Body of pancreas (tissue), 4 donors: ENCODE results near the gene ZNF638. TPM values are rescaled to one million over a fixed set of nuclear protein-coding genes. Genes with fewer than 3 reads are reported as not detected.

Source experiments
- ATAC-seq: fragments of 150-250 bp; one replicate; pipeline ENCODE4 v1.9.1; 2016
- DNase-seq, 4 donors: peaks; one replicate each; pipeline ENCODE4 v3.0.0-alpha.2; 2019
- H3K27ac ChIP-seq, 4 donors: fragments of 200-600 bp; sonication (generic); 1 replicate in 3 of 4; 2 replicates in 1 of 4; pipeline versions ENCODE4 v1.5.1 to v1.6.1; 2016 to 2019; ENCODE audit warnings: mild to moderate bottlenecking in 1 of 4, mixed read lengths in 1 of 4, moderate library complexity in 1 of 4
- H3K27me3 ChIP-seq, 2 donors: fragments of 200-600 bp; sonication (generic); one replicate each; pipeline ENCODE4 v1.6.0; 2016; ENCODE audit warnings: mild to moderate bottlenecking in 1 of 2
- H3K36me3 ChIP-seq, 2 donors: fragments of 200-600 bp; sonication (generic); replicated peaks in 1 of 2; 2 replicates each; pipeline ENCODE4 v1.5.1; 2016; ENCODE audit warnings: low read depth in 2 of 2; ENCODE audit not compliant: insufficient read depth in 1 of 2
- H3K4me1 ChIP-seq: fragments of 200-600 bp; sonication (generic); one replicate; pipeline ENCODE4 v1.6.0; 2016
- H3K4me3 ChIP-seq, 2 donors: fragments of 200-600 bp; sonication (generic); 1 replicate in 1 of 2; 2 replicates in 1 of 2; pipeline ENCODE4 v1.5.1; 2016 to 2019
- H3K9me3 ChIP-seq, 3 donors: fragments of 200-600 bp; sonication (generic); 1 replicate in 2 of 3; 2 replicates in 1 of 3; pipeline ENCODE4 v1.5.1; 2016
- CTCF ChIP-seq, 7 experiments: fragments of 450-650 bp in 4 of 7; fragments of 200-600 bp in 3 of 7; sonication (generic) in 3 of 7; IDR thresholded peaks; one replicate each; pipeline ENCODE4 v1.5.1; 2016 to 2019; ENCODE audit warnings: antibody characterized with exemption in 7 of 7
- POLR2A ChIP-seq, 3 donors: fragments of 450-650 bp; IDR thresholded peaks; one replicate each; pipeline ENCODE4 v1.6.1; 2016; ENCODE audit warnings: antibody characterized with exemption in 3 of 3, mild to moderate bottlenecking in 2 of 3
- WGBS, 2 donors: methylation state at CpG; one replicate each; pipeline ENCODE4 v1.1.5; 2017; 5-methylcytosine and 5-hydroxymethylcytosine counted together
- intact Hi-C: fragments of 100-400 bp; cut with DNase I; formaldehyde crosslinking; loops from one replicate; pipeline ENCODE4 v1.15.1; 2023
- total RNA-seq, 2 donors: library from RNA; depleted of rRNA; stranded (reverse); fragments of >200 nt; gene quantifications; one replicate each; pipeline ENCODE4 v1.1.0, GENCODE V29; 2016

The ZNF638 gene
- total RNA-seq, 2 donors from 2014 or later: 108 to 146 TPM

DNA sequence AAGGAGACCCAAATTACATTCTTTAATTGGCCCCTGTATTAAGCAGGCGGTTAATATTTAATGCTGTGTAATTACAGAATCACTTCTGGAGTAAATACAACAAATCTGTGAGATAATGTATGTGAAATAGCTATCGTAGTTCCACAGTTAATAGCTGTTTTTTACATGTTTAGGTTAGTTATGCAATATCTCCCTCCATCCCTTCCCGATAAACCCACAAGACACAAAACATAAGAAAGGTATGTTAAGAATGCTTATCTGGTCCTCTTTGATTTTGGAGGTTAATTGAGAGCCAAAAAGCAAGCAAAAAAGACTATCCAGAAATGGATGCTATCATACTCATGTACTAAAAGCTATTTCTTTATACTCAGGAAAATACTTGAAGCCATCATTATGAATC, 49.1 kb downstream of the ZNF638 start:
- no peak for TF ChIP-seq CTCF (IDR thresholded peaks at IDR 0.05)

GRCh38 chr2:71385012-71385411, 53.4 kb downstream of the ZNF638 start:
- no peak overlapping the region for H3K27ac ChIP-seq
- H3K4me1 ChIP-seq: no peaks in the 10 kb centered on the region
- no peak for TF ChIP-seq POLR2A (IDR thresholded peaks at IDR 0.05)
- WGBS, 2 donors: 40 to 62% methylated on average over 1 of the region's 1 CpG
- no peak for DNase-seq
- peaks cover 0 to 19% of the 10 kb centered on the region in 2 donors for H3K36me3 ChIP-seq
- H3K4me3 ChIP-seq: no peak overlapping the region
- H3K27me3 ChIP-seq: no peaks in the 10 kb centered on the region
- no peaks in the 10 kb centered on the region for H3K9me3 ChIP-seq
- no peak for ATAC-seq
- intact Hi-C loops: no loop called here

More for the DNA sequence above, 49.1 kb downstream of the ZNF638 start:
- Histone ChIP-seq H3K36me3 (peaks cover 0 to 15% of the 10 kb centered on the region in 2 donors), H3K4me1 (peaks cover 5% of the 10 kb centered on the region), H3K27me3 (no peaks in the 10 kb centered on the region), H3K4me3 (no peak overlapping the region), H3K27ac (no peak overlapping the region), H3K9me3 (no peaks in the 10 kb centered on the region)
- intact Hi-C loops: no loop called here
- no peak for DNase-seq
- ATAC-seq: no peak
- WGBS, 2 donors: 87 to 91% methylated on average over 3 of the region's 3 CpGs

- no peak overlapping the region for H3K27ac ChIP-seq
- no peak for TF ChIP-seq CTCF (IDR thresholded peaks at IDR 0.05)
- TF ChIP-seq POLR2A (IDR thresholded peaks at IDR 0.05): no peak
- DNase-seq: no peak
- H3K9me3 ChIP-seq: no peaks in the 10 kb centered on the region
- no peak for ATAC-seq
- no peaks in the 10 kb centered on the region for H3K4me1 ChIP-seq
- 85 to 93% methylated on average over 16 of the region's 16 CpGs for WGBS, 2 donors
- H3K36me3 ChIP-seq: peaks cover 0 to 10% of the 10 kb centered on the region in 2 donors
- no peaks in the 10 kb centered on the region for H3K27me3 ChIP-seq
- intact Hi-C loops: no loop called here
- H3K4me3 ChIP-seq: no peak overlapping the region
These were observed 56.6 kb downstream of the ZNF638 start for GRCh38 chr2:71388214-71388613.

DNA sequence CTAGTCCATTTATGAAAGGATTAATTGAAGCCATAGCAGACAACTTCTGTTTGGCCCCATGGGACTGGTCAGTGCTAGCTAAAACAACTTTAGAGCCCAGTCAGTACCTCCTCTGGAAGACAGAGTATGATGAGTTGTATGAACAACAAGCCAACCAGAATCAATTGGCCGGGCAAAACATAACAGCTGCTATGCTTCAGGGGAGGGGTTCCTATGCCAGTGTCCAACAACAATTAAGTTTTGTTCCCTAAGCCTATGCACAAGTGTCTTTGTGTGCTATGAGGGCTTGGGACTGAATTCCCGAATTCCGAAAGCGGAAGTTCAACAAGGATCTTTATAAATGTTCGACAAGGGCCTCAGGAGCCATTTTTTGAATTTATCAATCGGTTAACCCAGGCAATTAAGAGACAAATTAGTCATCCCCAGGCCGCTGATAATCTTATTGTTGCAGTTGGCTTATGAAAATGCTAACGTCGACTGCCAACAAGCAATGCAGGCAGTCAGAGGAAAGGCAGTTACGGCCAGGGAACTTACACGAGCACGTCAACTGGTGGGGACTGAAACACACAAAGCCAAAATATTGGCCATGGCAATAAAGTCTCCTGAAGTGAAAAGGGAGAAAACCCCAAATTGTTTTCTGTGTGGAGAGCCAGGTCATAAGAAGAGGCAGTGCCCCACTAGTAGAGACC, 57.9 kb downstream of the ZNF638 start:
- no peak for ATAC-seq
- 96% methylated on average over 12 of the region's 12 CpGs for WGBS, 2 donors

GRCh38 chr2:71393216-71393615, 61.6 kb downstream of the ZNF638 start:
- H3K36me3 ChIP-seq: peaks cover 0 to 16% of the 10 kb centered on the region in 2 donors
- DNase-seq (no peak), ATAC-seq (no peak)
- intact Hi-C loops: no loop called here
- 90 to 91% methylated on average over 8 of the region's 8 CpGs for WGBS, 2 donors
- H3K4me1 ChIP-seq: no peaks in the 10 kb centered on the region
- no peak for TF ChIP-seq CTCF (IDR thresholded peaks at IDR 0.05)
- TF ChIP-seq POLR2A (IDR thresholded peaks at IDR 0.05): no peak
- no peak overlapping the region for H3K4me3 ChIP-seq
- no peaks in the 10 kb centered on the region for H3K9me3 ChIP-seq
- H3K27me3 ChIP-seq: no peaks in the 10 kb centered on the region
- no peak overlapping the region for H3K27ac ChIP-seq

More for the DNA sequence above, 57.9 kb downstream of the ZNF638 start:
- Histone ChIP-seq H3K4me1 (no peaks in the 10 kb centered on the region), H3K4me3 (no peak overlapping the region), H3K36me3 (peaks cover 0 to 20% of the 10 kb centered on the region in 2 donors), H3K9me3 (no peaks in the 10 kb centered on the region), H3K27me3 (no peaks in the 10 kb centered on the region), H3K27ac (no peak overlapping the region)
- no peak for DNase-seq
- TF ChIP-seq CTCF (IDR thresholded peaks at IDR 0.05) (no peak), POLR2A (IDR thresholded peaks at IDR 0.05) (no peak)
- intact Hi-C loops: no loop called here
